Measurements from ENCODE around the gene YTHDF1. TPM values are rescaled to one million over a fixed set of nuclear protein-coding genes. Genes with fewer than 3 reads are reported as not detected.

Gene YTHDF1
- total and polyA plus RNA-seq, 2 experiments from 2014 or later: 29.5 to 40.0 TPM

- Histone ChIP-seq H3K9me3 (ENCODE audit: low read depth) (no peaks in the 10 kb centered on the region), H3K36me3 (no peaks in the 10 kb centered on the region), H3K27ac (no peak overlapping the region), H3K4me1 (ENCODE audit: low read depth) (no peaks in the 10 kb centered on the region), H3K27me3 (peaks cover 39% of the 10 kb centered on the region), H3K4me3 (no peak overlapping the region)
- TF ChIP-seq CTCF (IDR thresholded peaks at IDR 0.05; ENCODE audit: low read depth, low read length): no peak
- no peak for DNase-seq (ENCODE audit: low read depth in 1 of 2, low spot score in 1 of 2)
These were observed 31.8 kb upstream of the YTHDF1 start for GRCh38 chr20:63247671-63248228.

- no peak for TF ChIP-seq CTCF (IDR thresholded peaks at IDR 0.05; ENCODE audit: low read depth, low read length)
- no peaks in the 10 kb centered on the region for H3K36me3 ChIP-seq
- DNase-seq (ENCODE audit: low read depth in 1 of 2, low spot score in 1 of 2): peak in 1 of 2 donors; percentile 25
- H3K27ac ChIP-seq: no peak overlapping the region
- H3K27me3 ChIP-seq: peaks cover 28% of the 10 kb centered on the region
- no peak overlapping the region for H3K4me3 ChIP-seq
- no peaks in the 10 kb centered on the region for H3K9me3 ChIP-seq (ENCODE audit: low read depth)
- no peaks in the 10 kb centered on the region for H3K4me1 ChIP-seq (ENCODE audit: low read depth)
These were observed 30.8 kb upstream of the YTHDF1 start for GRCh38 chr20:63246490-63247288.

- Histone ChIP-seq H3K9me3 (ENCODE audit: low read depth) (no peaks in the 10 kb centered on the region), H3K36me3 (no peaks in the 10 kb centered on the region), H3K27me3 (peaks cover 24% of the 10 kb centered on the region), H3K4me1 (ENCODE audit: low read depth) (no peaks in the 10 kb centered on the region), H3K27ac (no peak overlapping the region), H3K4me3 (no peak overlapping the region)
- DNase-seq (ENCODE audit: low read depth in 1 of 2, low spot score in 1 of 2): no peak
- no peak for TF ChIP-seq CTCF (IDR thresholded peaks at IDR 0.05; ENCODE audit: low read depth, low read length)
These were observed 28.5 kb upstream of the YTHDF1 start for GRCh38 chr20:63244468-63244867.

GRCh38 chr20:63243604-63244247 is 27.8 kb upstream of the YTHDF1 start:
- H3K4me1 ChIP-seq (ENCODE audit: low read depth): no peaks in the 10 kb centered on the region
- no peak overlapping the region for H3K27ac ChIP-seq
- H3K36me3 ChIP-seq: no peaks in the 10 kb centered on the region
- TF ChIP-seq CTCF (IDR thresholded peaks at IDR 0.05; ENCODE audit: low read depth, low read length): no peak
- no peak for DNase-seq (ENCODE audit: low read depth in 1 of 2, low spot score in 1 of 2)
- no peak overlapping the region for H3K4me3 ChIP-seq
- H3K27me3 ChIP-seq: peaks cover 16% of the 10 kb centered on the region
- no peaks in the 10 kb centered on the region for H3K9me3 ChIP-seq (ENCODE audit: low read depth)

GRCh38 chr20:63242736-63243135 is 26.8 kb upstream of the YTHDF1 start:
- Histone ChIP-seq H3K4me1 (ENCODE audit: low read depth) (no peaks in the 10 kb centered on the region), H3K36me3 (no peaks in the 10 kb centered on the region), H3K27me3 (peaks cover 6% of the 10 kb centered on the region), H3K9me3 (ENCODE audit: low read depth) (no peaks in the 10 kb centered on the region), H3K4me3 (no peak overlapping the region), H3K27ac (no peak overlapping the region)
- no peak for DNase-seq (ENCODE audit: low read depth in 1 of 2, low spot score in 1 of 2)
- no peak for TF ChIP-seq CTCF (IDR thresholded peaks at IDR 0.05; ENCODE audit: low read depth, low read length)
